ENCODE measurements around the gene LRIT3.

LRIT3 gene

DNA sequence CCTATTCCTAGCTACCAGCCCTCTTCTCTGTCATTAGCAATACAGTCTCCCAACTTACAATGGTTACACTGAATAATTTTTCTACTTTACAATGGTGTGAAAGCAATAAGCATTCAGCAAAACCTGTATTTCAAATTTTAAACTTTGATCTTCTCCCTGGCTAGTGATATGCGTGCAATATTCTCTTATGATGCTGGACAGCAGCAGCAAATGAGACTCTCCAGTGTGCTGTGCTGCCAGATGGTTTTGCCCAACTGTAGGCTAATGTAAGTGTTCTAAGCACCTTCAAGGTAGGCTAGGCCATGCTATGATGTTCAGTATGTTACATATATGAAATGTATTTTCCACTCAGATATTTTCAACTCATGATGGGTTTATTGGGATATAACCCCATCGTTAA, 38.3 kb upstream of the LRIT3 start:
- Histone ChIP-seq H3K56ac (ENCODE audit: low read length) (no peak overlapping the region), H3K4me3 (ENCODE audit: low read length) (no peak overlapping the region), H3K4me1 (ENCODE audit: control insufficient read depth, low read depth, low read length) (peaks cover 2% of the 10 kb centered on the region), H2BK15ac (replicated peaks; ENCODE audit: low read depth) (no peak overlapping the region), H3K27me3 (ENCODE audit: insufficient read depth, low read length, poor library complexity) (no peaks in the 10 kb centered on the region), H3K4ac (ENCODE audit: low read depth, low read length) (no peak overlapping the region), H3K79me2 (ENCODE audit: control insufficient read depth, insufficient read depth, low read length) (no peaks in the 10 kb centered on the region), H3K9ac (ENCODE audit: low read length) (no peak overlapping the region), H3K36me3 (ENCODE audit: control insufficient read depth, insufficient read depth, low read length) (no peaks in the 10 kb centered on the region), H4K5ac (ENCODE audit: low read length) (no peak overlapping the region), H3K27ac (ENCODE audit: low read depth, low read length) (no peak overlapping the region), H3K23ac (ENCODE audit: low read length) (no peak overlapping the region), H2AK5ac (ENCODE audit: low read length) (no peak overlapping the region), H2BK120ac (ENCODE audit: low read depth, low read length) (no peak overlapping the region), H3K4me2 (ENCODE audit: low read length) (no peak overlapping the region), H2BK5ac (ENCODE audit: low read length) (no peak overlapping the region), H3K79me1 (ENCODE audit: low read length) (no peaks in the 10 kb centered on the region), H4K8ac (ENCODE audit: low read depth, low read length) (no peak overlapping the region), H3K18ac (ENCODE audit: low read length) (no peak overlapping the region)
- DNase-seq = no peak
- no CpG with 5 or more reads among the region's 2 CpGs for WGBS (ENCODE audit: extremely low coverage, insufficient coverage, low lambda C conversion rate)

DNA sequence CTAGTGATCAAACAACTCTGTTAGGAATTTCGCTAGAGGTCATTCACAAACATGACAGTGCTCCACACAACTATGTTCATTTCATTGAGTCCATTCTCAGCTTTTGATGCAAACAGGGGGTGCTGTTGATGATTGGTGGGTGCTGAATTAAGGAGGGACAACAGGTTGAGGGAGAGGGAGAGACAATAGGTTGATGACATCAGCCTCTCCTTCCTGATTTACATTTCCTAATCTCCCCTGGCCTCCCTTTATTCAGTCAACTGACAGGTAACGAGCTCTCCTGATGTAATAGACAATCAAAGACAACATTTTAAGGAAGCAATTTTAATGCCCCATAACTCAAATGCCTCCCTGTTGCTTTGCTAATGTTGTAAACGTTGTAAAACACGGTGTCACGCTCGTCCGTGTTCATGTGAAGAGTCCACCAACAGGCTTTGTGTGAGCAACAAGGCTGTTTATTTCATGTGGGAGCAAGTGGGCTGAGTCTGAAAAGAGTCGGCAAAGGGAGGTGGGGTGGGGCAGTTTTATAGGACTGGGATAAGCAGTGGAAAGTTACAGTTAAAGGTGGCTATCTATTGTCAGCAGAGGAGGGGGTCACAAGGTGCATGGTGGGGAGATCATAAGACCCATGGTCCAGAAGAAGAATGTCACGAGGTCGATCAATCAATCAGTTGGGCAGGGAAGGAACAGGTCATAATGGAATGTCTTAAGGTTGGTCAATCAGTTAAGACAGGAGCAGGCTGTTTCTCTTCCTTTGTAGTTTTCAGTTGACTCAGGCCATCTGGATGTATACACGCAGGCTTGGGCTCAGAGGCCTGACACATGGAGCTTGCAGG, 37.1 kb upstream of the LRIT3 start:
- no peak overlapping the region for H3K4me3 ChIP-seq (ENCODE audit: low read length)
- no peak overlapping the region for H4K8ac ChIP-seq (ENCODE audit: low read depth, low read length)
- H3K79me1 ChIP-seq (ENCODE audit: low read length) = peaks cover under 1% of the 10 kb centered on the region
- H3K4me1 ChIP-seq (ENCODE audit: control insufficient read depth, low read depth, low read length) = peaks cover 2% of the 10 kb centered on the region
- H2BK15ac ChIP-seq (replicated peaks; ENCODE audit: low read depth) = no peak overlapping the region
- H3K4ac ChIP-seq (ENCODE audit: low read depth, low read length) = peak overlapping the region; percentile 45
- no peak overlapping the region for H2BK5ac ChIP-seq (ENCODE audit: low read length)
- no peak overlapping the region for H3K4me2 ChIP-seq (ENCODE audit: low read length)
- no peak overlapping the region for H2BK120ac ChIP-seq (ENCODE audit: low read depth, low read length)
- no peak overlapping the region for H3K18ac ChIP-seq (ENCODE audit: low read length)
- H3K9ac ChIP-seq (ENCODE audit: low read length) = no peak overlapping the region
- no peaks in the 10 kb centered on the region for H3K36me3 ChIP-seq (ENCODE audit: control insufficient read depth, insufficient read depth, low read length)
- no peak overlapping the region for H3K56ac ChIP-seq (ENCODE audit: low read length)
- no peak overlapping the region for H3K27ac ChIP-seq (ENCODE audit: low read depth, low read length)
- no peak overlapping the region for H4K5ac ChIP-seq (ENCODE audit: low read length)
- WGBS (ENCODE audit: extremely low coverage, insufficient coverage, low lambda C conversion rate) = no CpG with 5 or more reads among the region's 11 CpGs
- no peak overlapping the region for H3K23ac ChIP-seq (ENCODE audit: low read length)
- H2AK5ac ChIP-seq (ENCODE audit: low read length) = no peak overlapping the region
- peaks cover 2% of the 10 kb centered on the region for H3K79me2 ChIP-seq (ENCODE audit: control insufficient read depth, insufficient read depth, low read length)
- peak; percentile 41 for DNase-seq
- no peaks in the 10 kb centered on the region for H3K27me3 ChIP-seq (ENCODE audit: insufficient read depth, low read length, poor library complexity)

DNA sequence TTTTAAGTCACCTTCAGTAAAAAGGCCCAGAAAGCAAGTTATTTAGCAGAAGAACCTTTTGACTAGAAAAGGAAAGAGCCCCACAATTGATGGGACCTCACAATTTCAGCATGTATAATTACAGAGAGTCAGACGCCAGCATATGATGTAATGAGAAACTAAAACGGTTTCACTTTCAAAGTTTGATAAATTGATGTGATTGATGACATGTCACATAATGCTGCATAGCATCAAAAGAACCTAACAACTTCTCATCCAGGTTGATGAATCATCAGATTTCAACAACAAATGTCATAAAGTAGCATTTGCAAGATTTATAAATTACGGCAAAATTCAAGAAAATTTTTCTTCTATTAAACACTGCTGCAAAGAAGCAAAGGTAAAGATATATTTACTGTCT, 36.2 kb upstream of the LRIT3 start:
- Histone ChIP-seq H3K36me3 (ENCODE audit: control insufficient read depth, insufficient read depth, low read length) (no peaks in the 10 kb centered on the region), H4K8ac (ENCODE audit: low read depth, low read length) (no peak overlapping the region), H3K4ac (ENCODE audit: low read depth, low read length) (no peak overlapping the region), H3K4me1 (ENCODE audit: control insufficient read depth, low read depth, low read length) (peaks cover 2% of the 10 kb centered on the region), H3K56ac (ENCODE audit: low read length) (no peak overlapping the region), H2BK120ac (ENCODE audit: low read depth, low read length) (no peak overlapping the region), H3K18ac (ENCODE audit: low read length) (no peak overlapping the region), H3K27ac (ENCODE audit: low read depth, low read length) (no peak overlapping the region), H4K5ac (ENCODE audit: low read length) (no peak overlapping the region), H3K27me3 (ENCODE audit: insufficient read depth, low read length, poor library complexity) (no peaks in the 10 kb centered on the region), H2BK15ac (replicated peaks; ENCODE audit: low read depth) (no peak overlapping the region), H3K79me1 (ENCODE audit: low read length) (peaks cover 4% of the 10 kb centered on the region), H3K9ac (ENCODE audit: low read length) (no peak overlapping the region), H2BK5ac (ENCODE audit: low read length) (no peak overlapping the region), H3K4me3 (ENCODE audit: low read length) (no peak overlapping the region), H3K79me2 (ENCODE audit: control insufficient read depth, insufficient read depth, low read length) (peaks cover 11% of the 10 kb centered on the region), H3K23ac (ENCODE audit: low read length) (no peak overlapping the region), H2AK5ac (ENCODE audit: low read length) (no peak overlapping the region), H3K4me2 (ENCODE audit: low read length) (no peak overlapping the region)
- DNase-seq = no peak
- no CpG with 5 or more reads among the region's 3 CpGs for WGBS (ENCODE audit: extremely low coverage, insufficient coverage, low lambda C conversion rate)

DNA sequence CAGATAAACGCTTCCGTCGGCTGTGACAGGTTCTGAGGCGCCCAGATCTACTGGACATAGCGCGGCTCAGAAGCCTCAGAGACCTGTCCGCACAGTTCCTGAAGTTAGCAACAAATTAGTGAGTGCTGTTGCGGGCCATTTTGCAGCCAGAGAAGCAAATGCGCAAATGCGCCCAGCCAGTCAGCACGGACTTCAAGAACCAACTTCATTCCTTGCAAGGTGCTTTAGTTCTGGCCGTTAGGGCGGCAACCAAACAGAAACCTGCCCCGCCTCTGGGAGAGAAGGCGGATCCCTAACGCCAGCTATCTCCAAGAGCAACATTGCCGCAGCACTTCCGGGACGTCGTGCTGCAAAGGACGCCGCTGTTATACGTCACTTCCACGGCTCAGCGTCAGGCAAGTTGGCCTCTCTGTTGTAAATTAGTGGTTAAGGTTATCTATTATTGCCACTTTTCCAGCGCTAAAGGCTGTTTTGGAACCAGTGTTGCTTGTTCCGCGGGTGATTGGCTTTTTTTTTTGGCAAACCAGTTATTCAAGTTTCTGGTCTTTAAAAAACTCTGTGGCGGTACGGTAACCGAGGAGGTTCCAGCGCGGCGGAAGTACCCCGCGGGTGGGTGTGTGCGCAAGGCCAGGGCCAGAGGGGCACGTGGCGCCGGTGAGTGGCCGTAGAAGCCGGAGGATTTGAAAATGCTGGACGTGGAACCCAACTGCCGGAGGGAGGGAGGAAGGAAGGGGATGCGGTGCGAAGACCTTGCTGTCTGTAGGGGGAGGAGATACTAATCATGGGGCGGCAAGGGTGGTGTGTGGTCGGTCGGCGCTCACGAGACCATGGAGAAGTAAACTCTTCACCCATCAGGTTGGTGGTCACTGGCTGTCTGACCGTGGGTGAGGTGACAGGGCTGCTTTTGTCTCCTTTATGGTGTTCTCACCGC, 32.5 kb upstream of the LRIT3 start, which contains the start of gene GAR1:
Gene GAR1, plus strand, starts transcription at position 612 of the 931 bp plus-strand sequence. CDS start 403 bp downstream, outside the sequence.
- Histone ChIP-seq H3K56ac (ENCODE audit: low read length) (peak within 1 kb of the TSS; percentile 98), H3K4me3 (ENCODE audit: low read length) (peak within 1 kb of the TSS; percentile 92), H3K18ac (ENCODE audit: low read length) (peak within 1 kb of the TSS; percentile 25), H3K23ac (ENCODE audit: low read length) (no peak within 1 kb of the TSS), H3K27me3 (ENCODE audit: insufficient read depth, low read length, poor library complexity) (no peaks in the 10 kb centered on the region), H3K4me1 (ENCODE audit: control insufficient read depth, low read depth, low read length) (peaks cover 4% of the 10 kb centered on the region), H3K27ac (ENCODE audit: low read depth, low read length) (peak within 1 kb of the TSS; percentile 53), H3K79me2 (ENCODE audit: control insufficient read depth, insufficient read depth, low read length) (peaks cover 35% of the 10 kb centered on the region), H2BK120ac (ENCODE audit: low read depth, low read length) (no peak within 1 kb of the TSS), H2BK15ac (replicated peaks; ENCODE audit: low read depth) (no peak within 1 kb of the TSS), H2BK5ac (ENCODE audit: low read length) (peak within 1 kb of the TSS; percentile 54), H3K36me3 (ENCODE audit: control insufficient read depth, insufficient read depth, low read length) (no peaks in the 10 kb centered on the region), H3K9ac (ENCODE audit: low read length) (peak within 1 kb of the TSS; percentile 96), H2AK5ac (ENCODE audit: low read length) (peak within 1 kb of the TSS; percentile 73), H4K5ac (ENCODE audit: low read length) (peak within 1 kb of the TSS; percentile 53), H3K4me2 (ENCODE audit: low read length) (peak within 1 kb of the TSS; percentile 88), H4K8ac (ENCODE audit: low read depth, low read length) (no peak within 1 kb of the TSS), H3K4ac (ENCODE audit: low read depth, low read length) (peak within 1 kb of the TSS; percentile 85), H3K79me1 (ENCODE audit: low read length) (peaks cover 9% of the 10 kb centered on the region)
- peak; percentile 99 for DNase-seq
- no CpG with 5 or more reads among the region's 53 CpGs for WGBS (ENCODE audit: extremely low coverage, insufficient coverage, low lambda C conversion rate)

DNA sequence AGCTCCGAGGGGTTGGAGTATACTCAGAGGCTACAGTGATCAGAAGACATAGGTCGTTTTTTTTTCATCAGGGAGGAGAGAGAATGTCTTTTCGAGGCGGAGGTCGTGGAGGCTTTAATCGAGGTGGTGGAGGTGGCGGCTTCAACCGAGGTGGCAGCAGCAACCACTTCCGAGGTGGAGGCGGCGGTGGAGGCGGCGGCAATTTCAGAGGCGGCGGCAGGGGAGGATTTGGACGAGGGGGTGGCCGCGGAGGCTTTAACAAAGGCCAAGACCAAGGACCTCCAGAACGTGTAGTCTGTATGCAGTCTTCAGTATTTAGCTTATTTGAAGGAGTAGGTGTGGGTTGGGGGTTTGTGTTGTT, 31.8 kb upstream of the LRIT3 start:
- Histone ChIP-seq H4K8ac (ENCODE audit: low read depth, low read length) (no peak overlapping the region), H2BK120ac (ENCODE audit: low read depth, low read length) (no peak overlapping the region), H3K27me3 (ENCODE audit: insufficient read depth, low read length, poor library complexity) (no peaks in the 10 kb centered on the region), H3K79me1 (ENCODE audit: low read length) (peaks cover 9% of the 10 kb centered on the region), H2BK5ac (ENCODE audit: low read length) (peak overlapping the region; percentile 54), H3K4me2 (ENCODE audit: low read length) (peak overlapping the region; percentile 72), H3K27ac (ENCODE audit: low read depth, low read length) (no peak overlapping the region), H3K18ac (ENCODE audit: low read length) (peak overlapping the region; percentile 16), H2AK5ac (ENCODE audit: low read length) (peak overlapping the region; percentile 73), H4K5ac (ENCODE audit: low read length) (peak overlapping the region; percentile 53), H3K79me2 (ENCODE audit: control insufficient read depth, insufficient read depth, low read length) (peaks cover 35% of the 10 kb centered on the region), H3K9ac (ENCODE audit: low read length) (peak overlapping the region; percentile 96), H3K4me1 (ENCODE audit: control insufficient read depth, low read depth, low read length) (peaks cover 2% of the 10 kb centered on the region), H3K4me3 (ENCODE audit: low read length) (peak overlapping the region; percentile 92), H3K36me3 (ENCODE audit: control insufficient read depth, insufficient read depth, low read length) (no peaks in the 10 kb centered on the region), H3K23ac (ENCODE audit: low read length) (no peak overlapping the region), H2BK15ac (replicated peaks; ENCODE audit: low read depth) (no peak overlapping the region), H3K56ac (ENCODE audit: low read length) (peak overlapping the region; percentile 98), H3K4ac (ENCODE audit: low read depth, low read length) (peak overlapping the region; percentile 85)
- DNase-seq = no peak
- WGBS (ENCODE audit: extremely low coverage, insufficient coverage, low lambda C conversion rate) = no CpG with 5 or more reads among the region's 19 CpGs
